GM18511 (cell line): Measurements from ENCODE around the gene MB.

Experiments used
- ATAC-seq: cut with Tn5 transposase; IDR thresholded peaks from one replicate; pipeline ENCODE4 v1.9.1; 2021; ENCODE audit warnings: mild to moderate bottlenecking, moderate library complexity; ENCODE audit not compliant: unreplicated experiment

Gene MB

DNA sequence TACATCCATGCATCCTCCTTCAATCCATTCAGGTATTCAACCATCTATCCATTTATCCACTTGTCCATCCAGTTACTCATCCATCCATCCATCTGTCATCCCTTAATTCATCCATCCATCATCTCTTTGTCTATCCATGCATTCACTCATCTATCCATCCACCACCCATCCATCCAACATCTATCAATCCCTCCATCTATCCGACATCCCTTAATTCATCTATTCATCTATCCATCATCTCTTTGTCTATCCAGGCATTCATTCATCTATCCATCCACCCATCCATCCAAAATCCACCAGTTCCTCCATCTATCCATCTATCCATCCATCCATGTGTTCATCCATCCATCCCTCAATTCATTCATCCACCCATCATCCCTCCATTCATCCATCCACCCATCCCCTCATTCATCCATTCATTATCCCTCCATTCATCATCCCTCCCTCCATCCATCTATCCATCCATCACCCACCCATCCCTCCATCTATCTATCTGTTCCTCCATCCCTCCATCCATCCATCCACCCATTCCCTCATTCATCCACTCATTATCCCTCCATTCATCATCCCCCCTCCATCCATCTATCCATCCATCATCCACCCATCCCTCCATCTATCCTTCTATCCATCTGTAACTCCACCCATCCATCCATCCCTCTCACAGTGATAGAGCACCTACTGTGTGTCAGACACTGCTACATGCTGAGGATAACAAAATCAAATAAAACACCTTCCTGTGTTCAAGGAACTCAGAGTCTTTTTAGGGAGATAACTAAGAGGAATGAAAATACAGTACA is 1.5 kb upstream of the MB start:
- no peak for ATAC-seq

GRCh38 chr22:35616043-35616442 is 1.1 kb downstream of the MB start:
- ATAC-seq: no peak

- no peak for ATAC-seq
Observed at GRCh38 chr22:35615156-35615555, 2.0 kb downstream of the MB start.

GRCh38 chr22:35614404-35614803 is 2.7 kb downstream of the MB start:
- no peak for ATAC-seq

DNA sequence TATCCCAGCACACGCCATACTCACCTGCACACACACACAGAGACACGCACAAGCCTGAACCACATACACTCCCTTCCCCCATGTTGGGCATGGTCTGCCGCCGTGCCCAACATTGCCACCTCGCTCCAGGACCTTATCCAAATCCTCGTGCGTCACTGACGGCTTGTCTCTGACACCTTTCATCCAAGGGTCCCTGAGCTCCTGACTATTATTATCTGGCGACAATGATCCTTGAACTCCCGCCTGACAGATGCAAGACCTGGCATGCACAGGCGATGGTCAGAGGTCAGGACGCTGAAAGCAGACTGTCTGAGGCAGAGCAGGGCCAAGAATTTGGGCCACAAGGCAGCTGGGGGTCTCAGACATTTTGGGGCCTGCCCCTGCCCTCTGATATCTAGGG is 4.2 kb downstream of the MB start:
- ATAC-seq: no peak

DNA sequence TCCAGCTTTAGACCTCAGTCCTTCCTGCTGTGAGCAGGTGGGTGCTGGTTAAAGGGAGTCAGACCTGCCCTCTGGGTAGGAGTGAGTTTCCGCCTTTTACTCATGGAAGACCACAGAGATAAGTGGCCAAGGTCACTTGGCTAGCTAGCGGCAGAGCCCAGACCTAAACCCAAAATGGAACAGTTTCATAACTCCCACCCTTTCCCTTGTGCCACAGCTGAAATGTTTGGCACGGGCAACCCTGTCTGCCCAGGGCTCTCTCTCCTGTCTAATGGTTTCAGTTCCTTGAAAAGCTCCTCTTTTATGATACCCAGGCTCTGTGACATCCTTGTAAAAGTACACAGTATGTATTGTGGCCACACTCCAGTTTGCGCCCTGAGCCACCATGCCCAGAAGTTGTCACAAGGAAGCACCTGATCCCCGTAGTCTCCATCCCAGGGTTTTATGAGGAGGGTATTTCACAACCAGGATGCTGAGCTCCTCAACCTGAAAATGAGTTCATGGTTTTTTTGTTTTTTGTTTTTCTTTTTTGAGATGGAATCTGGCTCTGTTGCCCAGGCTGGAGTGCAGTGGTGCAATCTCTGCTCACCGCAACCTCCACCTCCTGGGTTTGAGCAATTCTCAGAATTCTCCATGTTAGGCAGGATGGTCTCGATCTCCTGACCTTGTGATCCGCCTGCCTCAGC is 5.1 kb downstream of the MB start:
- ATAC-seq: no peak

GRCh38 chr22:35611200-35611890 is 5.8 kb downstream of the MB start:
- ATAC-seq: no peak

- ATAC-seq: no peak
Observed at GRCh38 chr22:35610741-35611140, 6.4 kb downstream of the MB start.

DNA sequence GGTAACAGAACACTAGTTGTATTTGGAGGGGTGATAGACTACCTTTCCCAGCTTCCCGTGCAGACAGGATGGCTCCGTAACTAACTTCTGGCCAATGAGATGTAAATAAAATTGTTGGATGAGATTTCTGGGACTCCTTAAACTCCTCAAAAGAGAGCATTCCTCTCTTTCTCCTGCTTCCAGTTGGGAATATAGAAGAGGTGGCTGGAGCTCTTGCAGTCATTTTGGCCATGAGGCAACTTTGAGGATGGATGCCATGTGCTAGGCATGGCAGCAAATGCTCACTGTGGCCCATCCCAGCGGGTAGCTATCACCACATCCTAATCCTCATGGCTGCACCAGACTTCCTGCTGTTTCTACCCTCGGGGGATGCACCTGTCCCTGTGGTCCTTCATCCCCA is 7.4 kb downstream of the MB start:
- ATAC-seq: no peak

DNA sequence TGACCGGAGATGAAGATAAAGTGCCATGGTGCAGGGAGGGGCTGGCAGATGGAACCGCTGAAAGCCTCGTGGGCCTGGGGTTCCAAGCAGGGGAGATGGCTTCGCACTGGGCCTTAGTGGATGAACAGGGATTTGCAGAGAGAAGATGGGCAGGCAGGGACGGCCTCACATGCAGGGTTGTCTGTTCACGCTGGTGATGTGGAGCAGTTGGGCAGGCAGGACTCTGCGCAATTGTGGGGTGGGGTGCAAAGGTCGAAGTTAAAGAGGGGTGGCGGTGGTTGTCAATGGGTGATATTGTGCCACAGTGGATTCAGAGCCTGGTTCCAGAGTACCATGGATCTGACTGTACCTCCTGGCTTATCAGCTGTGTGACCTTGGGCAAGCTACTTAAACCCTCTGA is 7.9 kb downstream of the MB start:
- ATAC-seq: no peak

- ATAC-seq: no peak
Observed at GRCh38 chr22:35608088-35608487, 9.0 kb downstream of the MB start.

GRCh38 chr22:35606916-35607315 is 10.2 kb downstream of the MB start:
- no peak for ATAC-seq

DNA sequence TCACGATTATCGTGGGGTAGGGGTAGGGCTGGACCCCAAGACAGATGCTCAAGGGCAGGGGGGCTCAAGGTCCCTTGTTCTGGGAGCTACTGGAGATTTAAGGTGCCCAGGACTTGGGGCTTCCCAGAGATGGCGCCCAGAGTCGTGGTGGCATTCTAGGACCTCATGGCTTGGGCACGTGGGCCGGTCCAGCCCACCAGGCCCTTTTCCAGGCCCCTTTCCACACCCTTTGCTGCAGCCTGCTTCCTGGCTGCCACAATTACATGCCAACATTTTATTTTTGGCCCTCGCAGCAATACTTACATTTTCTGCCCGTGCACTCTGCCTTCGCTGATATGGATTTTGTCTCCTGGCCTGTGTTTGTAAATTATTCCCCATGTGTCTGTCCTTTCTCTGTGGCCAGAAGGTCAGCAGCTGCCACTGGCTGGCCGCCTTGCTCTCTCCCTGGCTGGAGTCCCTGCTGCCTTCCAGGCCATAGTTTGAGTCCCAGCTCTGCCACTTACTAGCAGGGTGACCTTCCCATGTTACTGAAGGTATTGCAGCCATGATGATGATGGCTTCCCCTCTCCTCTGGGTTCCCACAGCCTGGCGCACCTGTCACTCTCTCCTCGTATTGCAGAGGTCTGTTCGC is 11.2 kb downstream of the MB start:
- no peak for ATAC-seq

- no peak for ATAC-seq
Observed at GRCh38 chr22:35605369-35605680, 11.8 kb downstream of the MB start.

DNA sequence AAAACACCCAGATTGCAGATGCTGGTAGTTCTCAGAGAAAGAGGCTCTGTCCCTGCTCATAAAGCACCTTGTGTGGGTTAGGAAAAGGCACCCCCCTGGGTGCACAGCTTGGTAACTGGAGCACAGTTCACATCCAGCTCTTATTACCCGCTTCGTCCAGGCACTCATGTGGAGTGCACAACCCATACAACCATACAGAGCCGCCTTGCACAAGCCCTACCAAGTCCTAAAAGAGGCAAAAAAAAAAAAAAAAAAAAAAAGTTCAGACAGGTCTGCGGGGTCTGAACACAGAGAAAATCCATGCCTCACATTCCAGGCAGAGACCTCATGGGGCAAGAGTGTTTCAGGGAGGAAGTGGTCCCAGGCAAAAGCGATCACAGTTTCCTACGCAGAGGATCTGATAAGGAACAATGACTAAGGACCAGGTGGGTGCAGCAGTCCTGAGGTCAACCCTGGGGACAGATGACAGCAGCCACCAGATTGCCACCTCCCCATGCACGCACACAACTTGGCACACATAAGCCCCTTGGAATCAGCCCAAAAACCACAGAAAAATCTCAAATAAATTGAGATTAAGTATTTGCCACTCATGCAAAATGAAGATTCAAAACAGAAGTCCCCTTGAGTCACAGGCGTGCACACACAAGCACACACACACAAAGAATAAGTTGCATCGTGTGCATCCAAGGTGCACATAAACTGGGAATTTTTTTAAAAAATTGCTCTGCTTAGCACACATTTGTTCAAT is 12.3 kb downstream of the MB start:
- ATAC-seq: no peak

DNA sequence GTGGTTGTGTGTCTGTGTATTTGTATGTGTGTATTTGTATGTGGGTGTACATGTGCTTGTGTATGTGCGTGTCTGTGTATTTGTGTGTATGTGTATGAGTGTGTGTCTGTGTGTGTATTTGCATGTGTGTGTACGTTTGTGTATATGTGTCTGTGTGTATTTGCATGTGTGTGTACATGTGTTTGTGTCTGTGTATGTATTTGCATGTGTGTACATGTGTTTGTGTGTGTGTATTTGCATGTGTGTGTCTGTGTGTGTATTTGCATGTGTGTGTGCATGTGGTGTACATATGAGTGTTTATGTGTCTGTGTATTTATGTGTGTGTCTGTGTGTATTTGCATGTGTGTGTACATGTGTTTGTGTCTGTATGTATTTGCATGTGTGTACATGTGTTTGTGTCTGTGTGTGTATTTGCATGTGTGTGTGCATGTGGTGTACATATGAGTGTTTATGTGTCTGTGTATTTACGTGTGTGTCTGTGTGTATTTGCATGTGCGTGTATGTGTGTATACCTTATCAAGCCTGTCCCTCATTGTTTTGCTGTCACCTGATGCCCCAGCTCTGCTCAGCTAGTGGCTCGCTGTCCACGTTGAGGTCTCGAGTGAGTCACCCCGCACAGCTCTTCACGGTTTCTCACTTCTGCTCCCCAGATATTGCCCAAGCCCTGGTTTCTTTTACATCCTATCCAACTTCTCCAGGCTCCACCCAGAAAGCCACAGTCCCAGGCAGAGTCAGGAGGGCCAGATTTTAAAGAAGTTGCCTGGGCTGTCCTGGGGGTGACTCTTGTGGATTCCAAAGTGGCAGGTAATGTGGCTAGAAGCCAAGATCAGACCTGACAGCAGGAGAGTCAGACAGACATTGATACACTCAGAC is 15.2 kb downstream of the MB start:
- ATAC-seq: no peak

DNA sequence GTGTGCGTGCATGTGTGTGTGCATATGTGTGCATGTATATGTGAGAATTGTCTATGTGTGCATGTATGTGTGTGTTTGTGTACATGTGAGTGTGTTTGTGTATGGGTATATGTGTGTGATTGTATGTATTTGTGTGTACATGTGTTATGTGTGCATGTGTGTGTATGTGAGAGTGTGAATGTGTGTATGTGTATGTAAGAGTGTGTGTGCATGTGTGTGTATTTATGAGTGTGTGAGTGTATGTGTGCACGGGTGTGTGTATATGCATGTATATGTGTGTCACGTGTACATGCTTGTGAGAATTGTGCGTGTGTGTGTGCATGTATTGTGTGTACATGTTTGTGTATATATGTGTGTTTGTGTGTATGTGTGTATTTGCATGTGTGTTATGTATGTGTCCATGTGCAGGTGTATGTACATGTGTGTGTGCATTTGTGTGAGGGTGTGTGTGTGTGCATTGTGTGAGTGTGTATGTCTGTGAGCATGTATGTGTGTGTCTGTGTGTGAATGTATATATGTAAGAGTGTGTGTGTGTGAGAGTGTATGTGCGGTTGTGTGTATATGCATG is 16.0 kb downstream of the MB start:
- ATAC-seq: no peak

DNA sequence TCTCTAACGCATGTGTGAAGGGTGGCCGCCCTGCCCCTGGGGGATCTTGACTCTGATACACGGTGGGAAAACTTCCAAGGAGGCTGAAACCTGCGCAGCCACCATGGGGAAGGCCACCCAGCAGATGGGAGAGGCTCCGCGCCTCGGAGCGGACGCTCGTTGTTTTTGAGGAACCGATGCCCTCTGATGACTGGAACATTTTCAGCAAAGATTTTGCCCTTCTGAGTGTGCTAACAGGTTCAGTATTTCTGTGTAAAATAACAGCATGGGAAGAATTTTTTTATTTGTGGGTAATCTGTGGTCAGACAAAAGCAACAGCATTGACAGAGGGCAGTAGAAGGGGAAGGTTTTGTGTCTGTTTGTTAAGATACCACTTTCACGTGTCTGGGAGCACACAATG is 16.7 kb downstream of the MB start:
- ATAC-seq: no peak

DNA sequence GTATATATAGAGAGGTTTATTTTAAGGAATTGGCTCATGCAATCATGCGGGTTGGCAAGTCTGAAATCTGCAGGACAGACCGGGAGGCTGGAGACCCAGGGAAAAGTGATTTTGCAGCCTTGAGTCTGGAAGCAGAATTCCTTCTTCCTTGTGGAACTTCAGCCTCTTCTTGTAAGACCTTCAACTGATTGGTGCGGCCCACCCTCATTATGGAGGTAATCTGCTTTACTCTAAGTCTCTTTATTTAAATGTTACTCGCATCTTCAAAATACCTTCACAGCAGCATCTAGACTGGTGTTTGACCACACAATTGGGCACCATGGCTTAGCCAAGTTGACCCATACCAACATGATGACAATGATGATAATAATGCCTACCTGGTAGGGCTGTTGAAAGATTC is 17.8 kb downstream of the MB start:
- ATAC-seq: no peak

DNA sequence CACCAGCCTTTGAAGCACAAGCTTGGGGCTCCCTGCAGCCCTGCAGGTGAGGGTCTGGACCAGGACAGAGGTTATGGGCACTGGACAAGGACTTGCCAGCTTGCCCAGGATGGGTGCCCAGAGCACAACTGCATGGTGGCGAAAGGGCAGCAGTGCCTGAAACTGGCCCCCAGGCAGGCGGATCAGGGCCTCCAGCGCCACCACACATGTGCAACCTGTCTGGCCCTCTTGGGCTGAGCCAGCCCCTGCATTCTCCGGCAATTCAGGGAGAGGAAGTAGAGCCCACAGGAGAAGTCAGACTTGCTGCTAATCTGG is 18.8 kb downstream of the MB start:
- ATAC-seq: no peak
